HFFc6 (cell line): ENCODE data around the gene PPAN. TPM values are rescaled to one million over a fixed set of nuclear protein-coding genes. Genes with fewer than 3 reads are reported as not detected.

ENCODE experiments used
- DNase-seq: peaks from one replicate; pipeline ENCODE4 v3.0.0-alpha.2; 2018
- H3K27ac Mint-ChIP-seq: 2 replicates; pipeline ENCODE4 v1.8.0; 2020; ENCODE audit warnings: mild to moderate bottlenecking, mixed read lengths
- H3K27me3 Mint-ChIP-seq: 2 replicates; pipeline ENCODE4 v1.8.0; 2021; ENCODE audit warnings: mild to moderate bottlenecking, moderate library complexity, mixed read lengths; ENCODE audit not compliant: insufficient read depth
- H3K36me3 Mint-ChIP-seq: 2 replicates; pipeline ENCODE4 v1.8.0; 2021; ENCODE audit warnings: low read depth, mixed read lengths
- H3K4me1 Mint-ChIP-seq: 2 replicates; pipeline ENCODE4 v1.8.0; 2020; ENCODE audit warnings: low read depth, mixed read lengths
- H3K4me3 Mint-ChIP-seq: 2 replicates; pipeline ENCODE4 v1.8.0; 2020; ENCODE audit warnings: mild to moderate bottlenecking, moderate library complexity, mixed read lengths
- H3K9me3 Mint-ChIP-seq: 2 replicates; pipeline ENCODE4 v1.8.0; 2020; ENCODE audit warnings: mild to moderate bottlenecking, mixed read lengths
- total RNA-seq, 6 experiments: library from RNA; stranded (reverse); fragmentation: NEBNext Ultra II Directional; extraction: Animal tissue kit (Norgen Biotek cat#: 25700); gene quantifications; 2 replicates in 1 of 6; 3 replicates in 5 of 6; pipeline ENCODE4 v1.2.3, GENCODE V29; 2021
- TF ChIP-seq, protein P1 (sequence below): fragments of 200-600 bp; sonication (generic); IDR thresholded peaks from 2 replicates; pipeline ENCODE4 v1.5.0; 2021; ENCODE audit warnings: antibody characterized with exemption, mild to moderate bottlenecking

PPAN gene
- total RNA-seq, 6 experiments from 2014 or later, result 36.4 to 42.2 (median 41.0) TPM

GRCh38 chr19:10113592-10113963 lies 7.4 kb downstream of the PPAN start:
- TF ChIP-seq, protein P1, sequence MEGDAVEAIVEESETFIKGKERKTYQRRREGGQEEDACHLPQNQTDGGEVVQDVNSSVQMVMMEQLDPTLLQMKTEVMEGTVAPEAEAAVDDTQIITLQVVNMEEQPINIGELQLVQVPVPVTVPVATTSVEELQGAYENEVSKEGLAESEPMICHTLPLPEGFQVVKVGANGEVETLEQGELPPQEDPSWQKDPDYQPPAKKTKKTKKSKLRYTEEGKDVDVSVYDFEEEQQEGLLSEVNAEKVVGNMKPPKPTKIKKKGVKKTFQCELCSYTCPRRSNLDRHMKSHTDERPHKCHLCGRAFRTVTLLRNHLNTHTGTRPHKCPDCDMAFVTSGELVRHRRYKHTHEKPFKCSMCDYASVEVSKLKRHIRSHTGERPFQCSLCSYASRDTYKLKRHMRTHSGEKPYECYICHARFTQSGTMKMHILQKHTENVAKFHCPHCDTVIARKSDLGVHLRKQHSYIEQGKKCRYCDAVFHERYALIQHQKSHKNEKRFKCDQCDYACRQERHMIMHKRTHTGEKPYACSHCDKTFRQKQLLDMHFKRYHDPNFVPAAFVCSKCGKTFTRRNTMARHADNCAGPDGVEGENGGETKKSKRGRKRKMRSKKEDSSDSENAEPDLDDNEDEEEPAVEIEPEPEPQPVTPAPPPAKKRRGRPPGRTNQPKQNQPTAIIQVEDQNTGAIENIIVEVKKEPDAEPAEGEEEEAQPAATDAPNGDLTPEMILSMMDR, result no peak; the same call in 1 of the 2 replicates
- Mint-ChIP-seq H3K4me1 (peaks cover 13% of the 10 kb centered on the region), H3K27me3 (peaks cover 18% of the 10 kb centered on the region), H3K4me3 (no peak overlapping the region), H3K27ac (no peak overlapping the region), H3K36me3 (peaks cover 12% of the 10 kb centered on the region), H3K9me3 (no peaks in the 10 kb centered on the region)
- DNase-seq, result no peak

DNA sequence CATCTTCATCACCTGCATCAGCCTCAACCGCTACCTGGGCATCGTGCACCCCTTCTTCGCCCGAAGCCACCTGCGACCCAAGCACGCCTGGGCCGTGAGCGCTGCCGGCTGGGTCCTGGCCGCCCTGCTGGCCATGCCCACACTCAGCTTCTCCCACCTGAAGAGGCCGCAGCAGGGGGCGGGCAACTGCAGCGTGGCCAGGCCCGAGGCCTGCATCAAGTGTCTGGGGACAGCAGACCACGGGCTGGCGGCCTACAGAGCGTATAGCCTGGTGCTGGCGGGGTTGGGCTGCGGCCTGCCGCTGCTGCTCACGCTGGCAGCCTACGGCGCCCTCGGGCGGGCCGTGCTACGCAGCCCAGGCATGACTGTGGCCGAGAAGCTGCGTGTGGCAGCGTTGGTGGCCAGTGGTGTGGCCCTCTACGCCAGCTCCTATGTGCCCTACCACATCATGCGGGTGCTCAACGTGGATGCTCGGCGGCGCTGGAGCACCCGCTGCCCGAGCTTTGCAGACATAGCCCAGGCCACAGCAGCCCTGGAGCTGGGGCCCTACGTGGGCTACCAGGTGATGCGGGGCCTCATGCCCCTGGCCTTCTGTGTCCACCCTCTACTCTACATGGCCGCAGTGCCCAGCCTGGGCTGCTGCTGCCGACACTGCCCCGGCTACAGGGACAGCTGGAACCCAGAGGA lies 7.9 kb downstream of the PPAN start:
- TF ChIP-seq, protein P1, result no peak
- Mint-ChIP-seq H3K27ac (no peak overlapping the region), H3K9me3 (no peaks in the 10 kb centered on the region), H3K36me3 (peaks cover 16% of the 10 kb centered on the region), H3K27me3 (peaks cover 18% of the 10 kb centered on the region), H3K4me1 (peaks cover 17% of the 10 kb centered on the region), H3K4me3 (no peak overlapping the region; the same call in 1 of the 2 replicates)
- no peak for DNase-seq

DNA sequence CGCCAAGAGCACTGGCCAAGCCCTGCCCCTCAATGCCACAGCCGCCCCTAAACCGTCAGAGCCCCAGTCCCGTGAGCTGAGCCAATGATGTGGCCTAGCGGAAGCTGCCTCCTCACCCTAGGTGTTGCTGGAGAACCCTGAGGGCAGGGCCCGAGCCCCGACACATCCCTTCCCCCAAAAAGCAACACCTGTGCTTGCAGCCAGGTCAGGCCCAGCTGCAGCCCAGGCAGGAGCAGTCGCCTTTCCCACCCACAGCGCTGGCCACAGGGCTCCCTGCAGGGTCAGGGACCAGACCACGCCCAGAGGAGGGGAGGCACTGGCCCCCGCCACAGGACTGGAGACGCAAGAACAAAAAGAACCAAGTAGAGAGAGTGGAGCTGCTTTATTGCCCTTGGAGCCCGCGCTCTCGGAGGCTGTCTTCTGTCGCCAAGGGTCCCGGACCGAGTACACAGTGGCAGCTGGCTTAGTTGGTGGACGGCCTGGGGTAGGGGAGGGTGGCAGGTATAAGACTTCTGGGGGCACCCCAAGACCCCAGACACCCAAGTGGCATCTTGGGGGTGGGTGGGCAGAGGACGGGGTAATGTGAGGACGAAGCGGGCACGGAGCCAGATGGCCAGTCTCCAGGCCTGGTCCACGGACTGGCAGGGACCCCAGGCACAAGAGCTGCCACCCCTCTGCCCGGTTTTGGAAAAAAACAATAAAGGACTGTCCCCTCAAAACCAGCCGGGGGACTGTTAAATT lies 8.7 kb downstream of the PPAN start:
- TF ChIP-seq, protein P1, result no peak
- Mint-ChIP-seq H3K27ac (no peak overlapping the region), H3K9me3 (no peaks in the 10 kb centered on the region), H3K36me3 (peaks cover 13% of the 10 kb centered on the region), H3K4me3 (no peak overlapping the region; the same call in 1 of the 2 replicates), H3K27me3 (peaks cover 22% of the 10 kb centered on the region), H3K4me1 (peaks cover 17% of the 10 kb centered on the region)
- no peak for DNase-seq

- DNase-seq, result no peak
- H3K36me3 Mint-ChIP-seq, result peaks cover 13% of the 10 kb centered on the region
- no peak overlapping the region for H3K27ac Mint-ChIP-seq
- no peak overlapping the region; the same call in 1 of the 2 replicates for H3K4me3 Mint-ChIP-seq
- peaks cover 24% of the 10 kb centered on the region for H3K27me3 Mint-ChIP-seq
- peaks cover 18% of the 10 kb centered on the region for H3K4me1 Mint-ChIP-seq
- TF ChIP-seq, protein P1, result no peak
- no peaks in the 10 kb centered on the region for H3K9me3 Mint-ChIP-seq
Observed at GRCh38 chr19:10115392-10116084, 9.4 kb downstream of the PPAN start.

DNA sequence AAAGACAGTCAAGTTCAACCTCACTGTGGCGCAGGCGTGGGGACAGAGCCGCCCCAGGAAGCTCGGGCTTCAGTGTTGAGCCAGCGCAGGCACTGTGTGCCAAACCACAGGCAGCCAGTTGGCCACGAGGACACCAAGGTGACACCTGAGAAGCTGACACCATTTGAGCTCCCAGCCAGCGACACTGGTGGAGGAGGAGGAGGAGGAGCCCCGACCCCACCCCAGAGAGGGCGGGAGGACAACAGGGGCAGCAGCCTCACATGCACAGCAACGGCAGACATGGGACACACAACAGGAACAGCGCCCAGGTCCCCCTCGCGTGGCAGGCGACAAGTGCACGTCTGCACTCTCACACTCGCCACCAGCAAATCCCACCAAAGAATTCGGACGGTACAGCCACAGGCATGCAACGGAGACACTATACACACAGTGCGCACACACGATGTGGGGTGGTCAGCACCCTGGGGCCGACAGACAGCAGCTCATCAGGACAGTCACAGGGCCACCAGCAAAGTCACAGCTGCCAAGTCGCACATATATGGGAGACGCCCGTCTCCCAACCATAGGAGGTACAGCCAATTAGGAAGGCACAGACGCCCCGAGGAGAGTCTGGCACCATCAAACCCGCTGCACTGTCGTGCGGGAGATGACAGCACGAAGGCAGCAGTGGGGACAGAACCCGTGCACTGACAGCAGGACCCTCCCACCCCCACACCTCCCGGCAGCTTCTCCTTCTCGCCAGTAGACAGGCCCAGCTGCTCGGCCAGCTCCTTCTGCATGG lies 10.1 kb downstream of the PPAN start:
- H3K4me3 Mint-ChIP-seq, result peak overlapping the region; percentile 15; the same call in 1 of the 2 replicates
- peaks cover 24% of the 10 kb centered on the region for H3K27me3 Mint-ChIP-seq
- peaks cover 13% of the 10 kb centered on the region for H3K36me3 Mint-ChIP-seq
- peaks cover 24% of the 10 kb centered on the region for H3K4me1 Mint-ChIP-seq
- TF ChIP-seq, protein P1, result no peak
- no peak overlapping the region; the same call in none of the 2 replicates for H3K27ac Mint-ChIP-seq
- DNase-seq, result no peak
- no peaks in the 10 kb centered on the region for H3K9me3 Mint-ChIP-seq
